ENCODE measurements around the gene DLL3. TPM values are rescaled to one million over a fixed set of nuclear protein-coding genes. Genes with fewer than 3 reads are reported as not detected.

Gene DLL3
- total and polyA plus RNA-seq, 10 donors: 0.16 to 0.68 (median 0.52) TPM; not detected in 5

DNA sequence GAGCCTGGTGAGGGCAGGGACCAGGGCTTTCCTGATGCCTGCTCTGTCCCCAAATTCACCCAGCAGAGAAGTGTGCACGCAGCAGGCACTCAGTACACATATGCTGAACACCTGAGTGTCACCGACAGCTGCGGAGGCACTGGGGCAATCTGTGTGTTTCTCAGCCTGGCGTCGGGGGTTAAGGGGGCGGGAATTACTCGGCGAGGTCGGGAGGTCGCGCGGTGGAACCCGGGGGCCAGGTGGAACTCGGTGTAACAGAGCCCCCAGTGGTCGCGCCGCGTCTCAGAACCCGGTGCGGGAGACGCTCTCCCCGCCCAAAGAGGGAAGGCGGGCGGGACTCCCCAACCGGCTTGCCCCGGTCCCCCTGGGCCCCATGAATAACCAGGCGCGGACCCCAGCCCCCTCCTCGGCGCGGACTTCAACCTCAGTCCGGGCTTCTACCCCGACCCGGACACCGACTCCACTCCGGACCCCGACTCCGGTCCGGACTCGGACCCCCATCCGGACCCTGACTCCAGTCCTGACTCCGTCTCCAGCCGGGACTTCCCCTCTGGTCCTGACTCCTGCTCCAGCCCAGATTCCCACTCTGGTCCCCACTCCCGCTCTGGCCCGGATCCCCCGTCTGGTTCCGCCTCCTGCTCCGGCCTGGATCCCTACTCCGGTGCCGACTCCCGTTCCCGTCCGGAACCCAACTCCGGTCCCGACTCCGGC is 16.2 kb downstream of the DLL3 start, which contains the start of gene SELENOV:
Gene SELENOV (plus strand): TSS at position 300 of the 711 bp plus-strand sequence. CDS start 74 bp downstream, at position 374.
- intact Hi-C loops (cut with DNase I; ENCODE audit: low total_unique reads): no loop called here
- TF ChIP-seq POLR2A (IDR thresholded peaks at IDR 0.05) (no peak), POLR2AphosphoS5 (IDR thresholded peaks at IDR 0.05) (no peak)
- TF ChIP-seq, protein P1, sequence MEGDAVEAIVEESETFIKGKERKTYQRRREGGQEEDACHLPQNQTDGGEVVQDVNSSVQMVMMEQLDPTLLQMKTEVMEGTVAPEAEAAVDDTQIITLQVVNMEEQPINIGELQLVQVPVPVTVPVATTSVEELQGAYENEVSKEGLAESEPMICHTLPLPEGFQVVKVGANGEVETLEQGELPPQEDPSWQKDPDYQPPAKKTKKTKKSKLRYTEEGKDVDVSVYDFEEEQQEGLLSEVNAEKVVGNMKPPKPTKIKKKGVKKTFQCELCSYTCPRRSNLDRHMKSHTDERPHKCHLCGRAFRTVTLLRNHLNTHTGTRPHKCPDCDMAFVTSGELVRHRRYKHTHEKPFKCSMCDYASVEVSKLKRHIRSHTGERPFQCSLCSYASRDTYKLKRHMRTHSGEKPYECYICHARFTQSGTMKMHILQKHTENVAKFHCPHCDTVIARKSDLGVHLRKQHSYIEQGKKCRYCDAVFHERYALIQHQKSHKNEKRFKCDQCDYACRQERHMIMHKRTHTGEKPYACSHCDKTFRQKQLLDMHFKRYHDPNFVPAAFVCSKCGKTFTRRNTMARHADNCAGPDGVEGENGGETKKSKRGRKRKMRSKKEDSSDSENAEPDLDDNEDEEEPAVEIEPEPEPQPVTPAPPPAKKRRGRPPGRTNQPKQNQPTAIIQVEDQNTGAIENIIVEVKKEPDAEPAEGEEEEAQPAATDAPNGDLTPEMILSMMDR (IDR thresholded peaks at IDR 0.05 in 8 of 11, conservative IDR thresholded peaks at IDR 0.05 in 3 of 11): no peak
- Histone ChIP-seq H3K9me3 (no peaks in the 10 kb centered on the region), H3K4me3 (peak within 1 kb of the TSS in 7 of 8 donors; percentile 21 to 58 (median 27)), H3K27ac (no peak within 1 kb of the TSS), H3K27me3 (replicated peaks in 1 of 7) (peaks cover 2 to 86% (median 40%) of the 10 kb centered on the region in 7 donors), H3K36me3 (no peaks in the 10 kb centered on the region), H3K4me1 (peaks cover 11 to 20% (median 17%) of the 10 kb centered on the region in 6 donors)
- DNase-seq: peak; percentile 76
- 1 to 4% (median 3%) methylated on average over 35 to 56 of the region's 56 CpGs for WGBS, 5 donors

DNA sequence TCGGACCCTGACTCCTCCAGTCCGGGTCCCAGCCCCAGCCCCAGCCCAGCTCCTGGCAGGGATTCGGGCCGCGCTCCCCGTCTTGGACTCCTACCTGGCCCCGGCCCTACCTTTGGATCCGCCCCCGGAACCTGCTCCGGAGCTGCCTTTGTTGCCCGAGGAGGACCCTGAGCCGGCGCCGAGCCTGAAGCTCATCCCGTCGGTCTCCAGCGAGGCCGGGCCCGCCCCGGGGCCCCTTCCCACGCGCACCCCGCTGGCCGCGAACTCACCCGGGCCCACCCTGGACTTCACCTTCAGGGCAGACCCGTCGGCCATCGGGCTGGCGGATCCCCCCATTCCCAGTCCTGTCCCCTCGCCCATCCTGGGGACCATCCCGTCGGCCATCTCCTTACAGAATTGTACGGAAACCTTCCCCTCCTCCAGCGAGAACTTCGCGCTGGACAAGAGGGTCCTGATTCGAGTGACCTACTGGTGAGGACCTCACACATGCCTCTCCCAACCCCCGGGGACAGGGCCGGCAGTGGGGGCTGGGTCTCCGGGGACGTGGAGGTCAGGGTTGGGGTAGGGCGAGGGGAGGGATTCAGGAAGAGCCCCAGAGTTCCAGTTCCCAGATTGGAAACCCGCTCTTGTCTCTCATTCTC is 16.9 kb downstream of the DLL3 start:
- no peak for TF ChIP-seq POLR2AphosphoS5 (IDR thresholded peaks at IDR 0.05)
- WGBS, 5 donors: 5 to 10% (median 5%) methylated on average over 34 to 44 of the region's 44 CpGs
- H3K27me3 ChIP-seq (replicated peaks in 1 of 7): peaks cover 2 to 85% (median 40%) of the 10 kb centered on the region in 7 donors
- no peaks in the 10 kb centered on the region for H3K9me3 ChIP-seq
- H3K36me3 ChIP-seq: no peaks in the 10 kb centered on the region
- no peak overlapping the region for H3K27ac ChIP-seq
- peak overlapping the region in 7 of 8 donors; percentile 21 to 58 (median 27) for H3K4me3 ChIP-seq
- H3K4me1 ChIP-seq: peaks cover 11 to 20% (median 17%) of the 10 kb centered on the region in 6 donors
- no peak for DNase-seq
- intact Hi-C loops (cut with DNase I; ENCODE audit: low total_unique reads): no loop called here

GRCh38 chr19:39516270-39516669 is 17.5 kb downstream of the DLL3 start:
- peak overlapping the region in 1 of 8 donors; percentile 58 for H3K4me3 ChIP-seq
- WGBS, 5 donors: 38 to 46% (median 40%) methylated on average over 6 of the region's 6 CpGs
- intact Hi-C loops (cut with DNase I; ENCODE audit: low total_unique reads): no loop called here
- no peaks in the 10 kb centered on the region for H3K9me3 ChIP-seq
- peaks cover 2 to 79% (median 40%) of the 10 kb centered on the region in 7 donors for H3K27me3 ChIP-seq (replicated peaks in 1 of 7)
- H3K36me3 ChIP-seq: no peaks in the 10 kb centered on the region
- peak; percentile 30 for DNase-seq
- H3K4me1 ChIP-seq: peaks cover 11 to 20% (median 17%) of the 10 kb centered on the region in 6 donors
- no peak overlapping the region for H3K27ac ChIP-seq
- TF ChIP-seq, protein P1 (IDR thresholded peaks at IDR 0.05 in 8 of 11, conservative IDR thresholded peaks at IDR 0.05 in 3 of 11): no peak
- no peak for TF ChIP-seq POLR2AphosphoS5 (IDR thresholded peaks at IDR 0.05)
- TF ChIP-seq POLR2A (IDR thresholded peaks at IDR 0.05): no peak

DNA sequence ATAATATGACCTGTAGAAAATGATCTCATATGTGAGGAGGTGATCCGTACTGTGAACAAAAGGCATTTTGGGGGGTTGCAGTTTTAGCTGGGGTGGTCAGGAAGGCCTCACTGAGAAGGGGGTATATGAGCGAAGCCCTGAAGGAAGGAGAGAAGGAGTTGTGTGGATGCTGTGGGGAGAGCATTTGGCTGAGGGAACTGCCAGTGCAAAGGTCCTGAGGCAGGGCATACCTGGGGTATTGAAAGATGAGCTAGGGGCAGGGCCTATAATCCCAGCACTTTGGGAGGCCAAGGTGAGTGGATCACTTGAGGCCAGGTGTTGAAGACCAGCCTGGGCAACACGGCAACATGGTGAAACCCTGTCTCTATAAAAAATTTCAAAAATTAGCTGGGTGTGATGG is 18.7 kb downstream of the DLL3 start:
- Histone ChIP-seq H3K27ac (no peak overlapping the region), H3K4me3 (no peak overlapping the region), H3K9me3 (no peaks in the 10 kb centered on the region), H3K4me1 (peaks cover 11 to 20% (median 17%) of the 10 kb centered on the region in 6 donors), H3K36me3 (no peaks in the 10 kb centered on the region), H3K27me3 (replicated peaks in 1 of 7) (peaks cover 0 to 67% (median 37%) of the 10 kb centered on the region in 7 donors)
- TF ChIP-seq, protein P1 (IDR thresholded peaks at IDR 0.05 in 8 of 11, conservative IDR thresholded peaks at IDR 0.05 in 3 of 11): no peak
- TF ChIP-seq POLR2A (IDR thresholded peaks at IDR 0.05): no peak
- intact Hi-C loops (cut with DNase I; ENCODE audit: low total_unique reads): no loop called here
- 65 to 78% (median 76%) methylated on average over 3 of the region's 3 CpGs for WGBS, 5 donors
- DNase-seq: peak; percentile 6

Measured in spleen (tissue), 11 donors.